SH-SY5Y (cell line): ENCODE measurements around the gene LARGE1.

Source experiments
- GATA2 ChIP-seq: IDR thresholded peaks from 2 replicates; pipeline ENCODE4 v1.6.1; 2011; ENCODE audit warnings: mild to moderate bottlenecking, low read depth, low read length
- GATA3 ChIP-seq: IDR thresholded peaks from 2 replicates; pipeline ENCODE4 v1.6.1; 2011; ENCODE audit warnings: low read depth, mild to moderate bottlenecking, low read length, moderate library complexity

DNA sequence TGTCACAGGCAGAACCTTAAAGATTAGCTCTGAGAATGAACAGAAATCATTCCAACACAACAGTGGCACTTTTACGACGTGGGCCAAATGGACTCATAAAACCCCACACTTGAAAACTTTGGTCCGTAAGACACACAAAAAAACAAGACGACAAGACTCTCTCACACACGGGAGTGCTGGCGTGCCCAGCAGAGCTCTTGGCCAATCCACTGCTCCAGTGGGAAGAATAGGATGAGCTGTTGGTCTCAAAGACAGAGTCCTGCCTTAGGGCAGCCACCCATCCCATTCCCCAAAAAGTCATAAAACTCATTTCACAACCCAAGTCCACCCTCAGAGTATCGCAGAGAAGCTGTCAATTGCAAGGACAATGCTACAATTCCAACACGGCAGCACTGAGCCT lies 18.2 kb downstream of the LARGE1 start:
- TF ChIP-seq GATA3 (no peak), GATA2 (no peak)
